H9 (cell line): ENCODE results near the gene RWDD4. TPM values are rescaled to one million over a fixed set of nuclear protein-coding genes. Genes with fewer than 3 reads are reported as not detected.

ENCODE experiments used
- DNase-seq: peaks from one replicate; pipeline ENCODE4 v3.0.0-alpha.2; 2017
- H2AFZ ChIP-seq: one replicate; pipeline ENCODE4 v1.6.1; 2013; ENCODE audit warnings: mild to moderate bottlenecking, low read length, control low read depth, moderate library complexity
- H2AK5ac ChIP-seq: 2 replicates; pipeline ENCODE4 v1.6.1; 2013; ENCODE audit warnings: low read length, control low read depth, mixed read lengths; ENCODE audit not compliant: insufficient read length
- H2BK120ac ChIP-seq: one replicate; pipeline ENCODE4 v1.6.1; 2013; ENCODE audit warnings: low read depth, mild to moderate bottlenecking, low read length, control low read depth, inconsistent platforms; ENCODE audit not compliant: poor library complexity, severe bottlenecking
- H2BK12ac ChIP-seq: 2 replicates; pipeline ENCODE4 v1.6.1; 2013; ENCODE audit warnings: low read length, control low read depth, mixed read lengths, low read depth; ENCODE audit not compliant: insufficient read length
- H2BK15ac ChIP-seq: 2 replicates; pipeline ENCODE4 v1.6.1; 2013; ENCODE audit warnings: low read depth, low read length, control low read depth
- H2BK20ac ChIP-seq: one replicate; pipeline ENCODE4 v1.6.1; 2013; ENCODE audit warnings: low read depth, mild to moderate bottlenecking, low read length, control low read depth, inconsistent platforms; ENCODE audit not compliant: poor library complexity, severe bottlenecking
- H2BK5ac ChIP-seq: 2 replicates; pipeline ENCODE4 v1.6.1; 2013; ENCODE audit warnings: low read length, control low read depth, mixed read lengths; ENCODE audit not compliant: insufficient read length
- H3K14ac ChIP-seq: 2 replicates; pipeline ENCODE4 v1.6.1; 2013; ENCODE audit warnings: low read length, control low read depth; ENCODE audit not compliant: insufficient read depth
- H3K18ac ChIP-seq: 2 replicates; pipeline ENCODE4 v1.6.1; 2013; ENCODE audit warnings: low read depth, mild to moderate bottlenecking, mixed read lengths, low read length, control low read depth; ENCODE audit not compliant: insufficient read length
- H3K23ac ChIP-seq: 2 replicates; pipeline ENCODE4 v1.6.1; 2013; ENCODE audit warnings: low read length, control low read depth, mixed read lengths, low read depth; ENCODE audit not compliant: insufficient read length
- H3K23me2 ChIP-seq: 2 replicates; pipeline ENCODE4 v1.6.1; 2013; ENCODE audit warnings: low read depth, mild to moderate bottlenecking, mixed read lengths, low read length, control low read depth; ENCODE audit not compliant: insufficient read length, poor library complexity, severe bottlenecking
- H3K27ac ChIP-seq: 2 replicates; pipeline ENCODE4 v1.5.1; 2013; ENCODE audit warnings: low read length, control low read depth, mixed read lengths, low read depth; ENCODE audit not compliant: insufficient read length
- H3K27me3 ChIP-seq: 2 replicates; pipeline ENCODE4 v1.6.1; 2013; ENCODE audit warnings: low read length, control low read depth, inconsistent platforms; ENCODE audit not compliant: insufficient read depth
- H3K4ac ChIP-seq: 2 replicates; pipeline ENCODE4 v1.6.1; 2013; ENCODE audit warnings: low read depth, mild to moderate bottlenecking, control low read depth, inconsistent platforms, low read length, moderate library complexity
- H3K4me1 ChIP-seq: 2 replicates; pipeline ENCODE4 v1.6.1; 2013; ENCODE audit warnings: low read length, control low read depth, inconsistent platforms; ENCODE audit not compliant: insufficient read depth
- H3K4me2 ChIP-seq: 2 replicates; pipeline ENCODE4 v1.6.1; 2013; ENCODE audit warnings: low read length, control low read depth, mixed read lengths; ENCODE audit not compliant: insufficient read length, insufficient read depth
- H3K56ac ChIP-seq: 2 replicates; pipeline ENCODE4 v1.6.1; 2013; ENCODE audit warnings: low read depth, mild to moderate bottlenecking, mixed read lengths, low read length, control low read depth; ENCODE audit not compliant: insufficient read length
- H3K79me1 ChIP-seq: 2 replicates; pipeline ENCODE4 v1.6.1; 2013; ENCODE audit warnings: low read depth, mild to moderate bottlenecking, moderate library complexity, low read length, control low read depth, inconsistent platforms; ENCODE audit not compliant: insufficient read depth, poor library complexity, severe bottlenecking
- H3K79me2 ChIP-seq: 2 replicates; pipeline ENCODE4 v1.6.1; 2013; ENCODE audit warnings: low read length, control low read depth, inconsistent platforms; ENCODE audit not compliant: insufficient read depth
- H3K9ac ChIP-seq: 2 replicates; pipeline ENCODE4 v1.6.1; 2013; ENCODE audit warnings: low read length, control low read depth, mixed read lengths; ENCODE audit not compliant: insufficient read length; ENCODE audit errors: extremely low read depth
- H3K9me3 ChIP-seq: one replicate; pipeline ENCODE4 v1.6.1; 2013; ENCODE audit warnings: low read depth, low read length, inconsistent platforms; ENCODE audit not compliant: control insufficient read depth
- H3T11ph ChIP-seq: one replicate; pipeline ENCODE4 v1.6.1; 2013; ENCODE audit warnings: mild to moderate bottlenecking, low read length, control low read depth, inconsistent platforms
- H4K20me1 ChIP-seq: one replicate; pipeline ENCODE4 v1.6.1; 2013; ENCODE audit not compliant: control insufficient read depth, insufficient read length, insufficient read depth
- H4K5ac ChIP-seq: 2 replicates; pipeline ENCODE4 v1.6.1; 2013; ENCODE audit warnings: low read depth, mild to moderate bottlenecking, mixed read lengths, low read length, control low read depth; ENCODE audit not compliant: insufficient read length
- H4K8ac ChIP-seq: replicated peaks from 2 replicates; pipeline ENCODE4 v1.6.1; 2013; ENCODE audit warnings: low read length, control low read depth, mixed read lengths, low read depth; ENCODE audit not compliant: insufficient read length
- H4K91ac ChIP-seq: 2 replicates; pipeline ENCODE4 v1.6.1; 2013; ENCODE audit warnings: low read depth, mild to moderate bottlenecking, moderate library complexity, mixed read lengths, low read length, control low read depth; ENCODE audit not compliant: insufficient read length
- H3K27ac Mint-ChIP-seq, 3 experiments: 2 replicates in 2 of 3; 3 replicates in 1 of 3; pipeline ENCODE4 v1.8.0; 2020 to 2021; ENCODE audit warnings: mixed read lengths in 3 of 3, mild to moderate bottlenecking in 1 of 3, moderate library complexity in 1 of 3
- H3K27me3 Mint-ChIP-seq: 2 replicates; pipeline ENCODE4 v1.8.0; 2021; ENCODE audit warnings: low read depth, mild to moderate bottlenecking, moderate library complexity, mixed read lengths
- H3K36me3 Mint-ChIP-seq, 3 experiments: 2 replicates in 2 of 3; 3 replicates in 1 of 3; pipeline ENCODE4 v1.8.0; 2020 to 2021; ENCODE audit warnings: low read depth in 3 of 3, mixed read lengths in 3 of 3; ENCODE audit not compliant: insufficient read depth in 1 of 3
- H3K4me1 Mint-ChIP-seq, 2 experiments: 2 replicates each; pipeline ENCODE4 v1.8.0; 2020; ENCODE audit warnings: mixed read lengths in 2 of 2
- H3K4me3 Mint-ChIP-seq, 2 experiments: 2 replicates in 1 of 2; 3 replicates in 1 of 2; pipeline ENCODE4 v1.8.0; 2020 to 2021; ENCODE audit warnings: mild to moderate bottlenecking in 2 of 2, mixed read lengths in 2 of 2, moderate library complexity in 1 of 2
- H3K9me3 Mint-ChIP-seq, 2 experiments: 2 replicates in 1 of 2; 3 replicates in 1 of 2; pipeline ENCODE4 v1.8.0; 2020; ENCODE audit warnings: mild to moderate bottlenecking in 2 of 2, mixed read lengths in 2 of 2, moderate library complexity in 1 of 2
- WGBS: extraction: QIAGEN DNeasy Blood & Tissue Kit; methylation state at CpG from one replicate; pipeline ENCODE4 v1.1.7; 2013; ENCODE audit warnings: missing lambda C conversion rate, low lambda C conversion rate, mixed read lengths; ENCODE audit not compliant: insufficient read length; ENCODE audit errors: extremely low coverage; 5-methylcytosine and 5-hydroxymethylcytosine counted together
- total RNA-seq: library from RNA; stranded (reverse); gene quantifications from 2 replicates; pipeline ENCODE4 v1.2.1, GENCODE V29; 2021
- TF ChIP-seq, protein P1 (sequence below): fragments of 200-600 bp; sonication (generic); conservative IDR thresholded peaks from 3 replicates; pipeline ENCODE4 v1.8.0; 2021; ENCODE audit warnings: antibody characterized with exemption, mild to moderate bottlenecking

RWDD4 gene
- total RNA-seq, 1 experiment from 2014 or later, result 17.8 TPM

DNA sequence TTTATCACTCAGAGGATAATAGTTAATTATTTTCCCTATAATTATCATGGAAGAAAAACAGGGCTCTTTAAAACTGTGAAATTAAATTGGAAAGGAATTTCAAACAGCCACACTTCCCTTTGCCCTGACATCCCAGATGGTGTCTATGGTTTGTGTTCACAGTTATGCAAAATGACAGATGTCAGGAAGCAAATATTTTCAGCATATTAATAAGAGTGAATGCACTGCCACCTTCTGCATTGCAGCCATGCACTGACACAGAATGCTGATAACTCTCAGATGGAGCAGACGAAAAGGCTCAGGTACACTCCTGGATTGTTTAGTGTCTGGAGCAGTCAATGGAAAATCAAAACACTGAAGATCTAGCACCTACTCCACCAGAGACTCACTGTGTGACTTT, 57.6 kb downstream of the RWDD4 start:
- H4K5ac ChIP-seq, result no peak overlapping the region
- no peaks in the 10 kb centered on the region for H3K9me3 ChIP-seq
- H3K4me1 Mint-ChIP-seq, result peaks cover 2 to 6% of the 10 kb centered on the region in 2 experiments
- H2BK120ac ChIP-seq, result no peak overlapping the region
- no peak overlapping the region for H3K9ac ChIP-seq
- no peaks in the 10 kb centered on the region for H4K20me1 ChIP-seq
- no peak overlapping the region for H3T11ph ChIP-seq
- no peaks in the 10 kb centered on the region for H3K27me3 ChIP-seq
- no peaks in the 10 kb centered on the region; a peak in 1 of 5 replicates for H3K9me3 Mint-ChIP-seq
- TF ChIP-seq, protein P1, sequence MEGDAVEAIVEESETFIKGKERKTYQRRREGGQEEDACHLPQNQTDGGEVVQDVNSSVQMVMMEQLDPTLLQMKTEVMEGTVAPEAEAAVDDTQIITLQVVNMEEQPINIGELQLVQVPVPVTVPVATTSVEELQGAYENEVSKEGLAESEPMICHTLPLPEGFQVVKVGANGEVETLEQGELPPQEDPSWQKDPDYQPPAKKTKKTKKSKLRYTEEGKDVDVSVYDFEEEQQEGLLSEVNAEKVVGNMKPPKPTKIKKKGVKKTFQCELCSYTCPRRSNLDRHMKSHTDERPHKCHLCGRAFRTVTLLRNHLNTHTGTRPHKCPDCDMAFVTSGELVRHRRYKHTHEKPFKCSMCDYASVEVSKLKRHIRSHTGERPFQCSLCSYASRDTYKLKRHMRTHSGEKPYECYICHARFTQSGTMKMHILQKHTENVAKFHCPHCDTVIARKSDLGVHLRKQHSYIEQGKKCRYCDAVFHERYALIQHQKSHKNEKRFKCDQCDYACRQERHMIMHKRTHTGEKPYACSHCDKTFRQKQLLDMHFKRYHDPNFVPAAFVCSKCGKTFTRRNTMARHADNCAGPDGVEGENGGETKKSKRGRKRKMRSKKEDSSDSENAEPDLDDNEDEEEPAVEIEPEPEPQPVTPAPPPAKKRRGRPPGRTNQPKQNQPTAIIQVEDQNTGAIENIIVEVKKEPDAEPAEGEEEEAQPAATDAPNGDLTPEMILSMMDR, result no peak
- no peak overlapping the region for H3K4me2 ChIP-seq
- no peak overlapping the region for H3K4ac ChIP-seq
- H2BK20ac ChIP-seq, result no peak overlapping the region
- no peak overlapping the region for H2BK15ac ChIP-seq
- H3K56ac ChIP-seq, result no peak overlapping the region
- no peaks in the 10 kb centered on the region for H3K23me2 ChIP-seq
- H4K8ac ChIP-seq, result no peak overlapping the region
- H4K91ac ChIP-seq, result no peak overlapping the region
- H3K27ac Mint-ChIP-seq, result no peak overlapping the region
- no peak for DNase-seq
- H3K18ac ChIP-seq, result no peak overlapping the region
- H3K36me3 Mint-ChIP-seq, result no peaks in the 10 kb centered on the region
- H3K79me2 ChIP-seq, result no peaks in the 10 kb centered on the region
- H3K27ac ChIP-seq, result no peak overlapping the region
- H2BK12ac ChIP-seq, result no peak overlapping the region
- no peak overlapping the region for H3K14ac ChIP-seq
- H3K27me3 Mint-ChIP-seq, result no peaks in the 10 kb centered on the region; the same call in 1 of the 2 replicates
- H3K4me3 Mint-ChIP-seq, result no peak overlapping the region
- no CpG with 5 or more reads among the region's 1 CpG for WGBS
- H2BK5ac ChIP-seq, result no peak overlapping the region
- H3K23ac ChIP-seq, result no peak overlapping the region
- H3K4me1 ChIP-seq, result no peaks in the 10 kb centered on the region
- no peak overlapping the region for H2AK5ac ChIP-seq
- H3K79me1 ChIP-seq, result no peaks in the 10 kb centered on the region
- H2AFZ ChIP-seq, result no peak overlapping the region
